Stimulated activated CD8-positive, alpha-beta memory T cell treated with anti-CD3 and anti-CD28 coated beads, Interleukin-15, amount 100 ng/mL, for 48 hours (primary cell): ENCODE data around the gene TPRG1L.
A peak's percentile ranks its signal among the peaks of the same experiment; 100 is the strongest.

ENCODE experiments used
- DNase-seq, 2 donors: peaks; one replicate each; pipeline ENCODE4 v3.0.0-alpha.2; 2020; ENCODE audit warnings: low read depth in 2 of 2

TPRG1L gene

DNA sequence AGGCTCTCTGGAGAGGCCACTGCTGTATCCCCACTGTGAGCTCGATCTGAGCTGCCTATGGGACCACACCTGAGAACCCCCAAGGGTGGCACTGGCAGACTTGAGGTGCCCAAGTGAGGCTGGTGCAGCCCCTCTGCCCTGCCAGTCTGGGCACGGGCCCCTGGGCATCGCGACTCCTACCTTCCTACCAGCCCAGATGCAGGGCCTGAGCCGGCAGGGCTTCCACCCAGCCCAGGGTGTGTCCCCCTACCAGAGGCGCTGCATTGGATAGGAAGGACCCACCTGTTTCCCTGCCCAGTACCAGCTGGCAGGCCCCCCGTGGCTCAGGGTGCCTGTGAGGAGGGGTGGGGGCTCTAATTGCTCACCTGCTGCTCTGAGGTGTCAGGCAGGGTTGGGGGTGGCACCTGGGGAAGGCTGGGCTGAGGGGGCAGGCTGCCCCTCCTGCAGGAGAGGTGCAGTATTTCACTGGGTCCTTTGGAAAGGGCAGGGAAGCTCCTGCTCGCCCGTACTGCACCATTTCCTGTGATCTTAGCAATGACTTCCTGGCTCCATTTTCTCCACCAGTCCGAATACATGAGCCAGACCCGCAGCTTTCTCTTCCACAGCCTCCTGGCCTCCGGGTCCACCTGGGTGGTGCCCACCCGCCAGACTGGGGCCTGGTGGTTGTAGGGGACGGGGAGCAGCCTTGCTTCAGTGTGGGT, 39.3 kb downstream of the TPRG1L start:
- no peak for DNase-seq

DNA sequence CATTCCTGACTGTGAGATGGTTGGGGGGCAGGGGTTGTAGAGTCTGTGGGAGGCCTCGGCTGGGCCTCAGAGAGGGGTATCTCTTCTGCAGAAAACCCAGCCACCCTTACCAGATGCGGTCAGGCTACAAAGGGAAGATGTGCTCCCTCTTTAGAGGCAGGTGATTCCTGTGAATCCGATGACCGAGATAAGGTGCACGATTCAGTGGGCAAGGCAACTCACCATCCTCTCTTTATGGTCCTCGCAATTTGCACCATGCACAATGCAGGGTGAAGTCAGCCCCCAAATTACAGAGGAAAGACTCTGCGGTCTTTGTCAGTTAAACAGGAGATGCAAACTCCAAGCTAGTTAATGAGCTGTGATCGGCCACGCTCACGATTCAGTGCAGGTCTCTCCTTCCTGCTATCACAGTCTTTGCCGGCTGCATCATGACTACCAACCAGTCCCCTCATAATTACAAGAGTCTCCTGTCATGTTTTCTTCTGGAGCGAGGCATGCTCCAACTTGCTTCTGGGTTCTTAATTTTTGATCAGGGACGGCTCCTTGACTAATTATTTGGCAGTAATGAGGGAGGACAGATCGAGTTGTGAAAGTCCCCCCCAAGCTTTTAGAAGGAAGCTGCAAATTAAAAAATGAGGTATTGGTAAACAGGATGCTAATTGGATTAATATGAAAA, 40.0 kb downstream of the TPRG1L start:
- no peak for DNase-seq

DNA sequence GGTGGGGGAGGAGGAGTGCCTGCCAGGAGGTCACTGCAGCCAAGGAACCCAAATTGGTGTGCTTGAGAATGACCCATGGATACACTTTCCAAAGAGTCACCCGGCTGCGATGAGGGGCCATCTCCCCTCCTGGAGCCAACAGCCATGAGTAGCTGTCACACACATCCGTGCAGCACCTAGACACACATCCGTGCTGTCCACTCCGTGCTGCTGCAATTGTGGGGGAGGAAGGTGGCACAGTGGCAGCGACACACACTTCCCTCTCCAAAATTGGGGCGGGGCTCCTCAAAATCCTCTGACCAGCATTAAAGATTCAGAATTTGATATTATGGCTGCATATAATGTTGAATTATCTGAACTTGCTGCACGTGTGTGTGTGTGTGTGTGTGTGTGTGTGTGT, 43.3 kb downstream of the TPRG1L start:
- DNase-seq: no peak

DNA sequence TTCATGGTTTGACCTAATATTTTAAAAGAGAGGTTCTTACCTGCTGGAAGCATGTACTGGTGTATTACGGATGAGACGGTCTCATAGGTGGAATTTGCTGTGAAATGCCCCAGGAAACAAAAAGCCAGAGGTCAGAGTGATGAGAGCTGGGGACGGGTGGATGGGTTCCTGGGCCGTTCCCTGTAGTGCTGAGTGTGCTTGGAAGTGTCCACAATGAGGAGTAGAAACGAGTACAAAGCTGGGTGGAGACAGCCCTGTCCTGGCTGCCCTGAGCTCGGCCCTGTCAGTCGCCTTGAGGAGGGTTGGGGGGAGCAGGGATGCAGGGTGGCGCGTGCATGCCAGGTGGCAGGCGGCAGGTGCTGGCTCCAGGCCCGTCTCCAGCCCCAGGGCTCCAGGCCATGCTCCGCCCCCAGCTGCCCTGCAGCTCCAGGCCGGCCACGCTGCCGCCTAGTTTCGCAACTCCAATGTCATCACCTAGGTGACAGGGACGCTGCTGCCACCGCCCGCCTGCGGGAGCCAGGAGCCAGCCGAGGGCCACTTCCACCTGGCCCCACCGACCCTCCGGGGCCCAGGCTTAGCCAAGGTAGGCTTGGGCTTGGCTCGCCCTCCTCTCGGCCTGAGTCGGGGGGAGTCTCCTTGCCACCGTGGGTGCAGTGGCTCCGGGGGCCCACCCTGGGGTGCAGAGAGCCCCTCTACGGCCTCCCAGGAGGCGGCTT, 43.9 kb downstream of the TPRG1L start:
- no peak for DNase-seq

DNA sequence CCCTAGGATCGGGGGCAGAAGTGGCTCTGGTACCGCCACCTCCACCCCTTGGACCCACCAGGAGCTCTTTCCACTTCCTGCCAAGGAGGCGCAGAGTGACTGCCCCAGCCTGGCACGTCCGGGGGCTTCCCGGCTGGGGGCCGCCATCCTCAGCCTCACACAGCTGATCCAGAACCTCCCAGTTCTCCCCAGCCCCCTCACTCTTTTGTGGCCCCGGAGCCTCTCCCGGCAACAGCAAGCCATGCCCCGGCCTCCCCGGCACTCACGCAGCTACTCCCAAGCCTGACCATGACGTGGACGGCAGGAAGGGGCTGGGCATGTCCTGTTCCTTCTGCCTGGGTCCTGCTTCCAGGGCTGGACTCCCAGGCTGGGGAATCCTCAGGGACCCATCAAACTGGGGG, 44.6 kb downstream of the TPRG1L start:
- no peak for DNase-seq

DNA sequence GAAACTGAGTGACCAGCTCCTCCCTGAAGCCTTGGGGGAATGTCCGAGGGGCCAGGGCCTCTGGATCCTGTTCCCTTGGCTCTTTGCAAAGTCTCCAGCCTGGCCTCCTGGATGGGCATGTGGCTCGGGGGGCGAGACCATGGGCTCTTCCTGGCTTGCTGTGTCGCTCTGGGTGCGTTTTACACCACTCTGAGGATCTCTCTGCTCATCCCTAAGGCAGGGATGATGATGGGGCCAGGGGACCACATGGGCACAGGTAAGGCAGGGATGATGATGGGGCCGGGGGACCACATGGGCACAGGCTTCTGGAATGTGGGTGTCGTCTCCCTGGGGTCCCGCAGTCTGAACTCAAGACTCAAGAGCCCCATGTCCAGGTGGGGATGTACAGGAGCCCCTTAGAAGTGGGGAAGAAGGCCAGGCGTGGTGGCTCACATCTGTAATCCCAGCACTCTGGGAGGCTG, 45.2 kb downstream of the TPRG1L start:
- no peak for DNase-seq

DNA sequence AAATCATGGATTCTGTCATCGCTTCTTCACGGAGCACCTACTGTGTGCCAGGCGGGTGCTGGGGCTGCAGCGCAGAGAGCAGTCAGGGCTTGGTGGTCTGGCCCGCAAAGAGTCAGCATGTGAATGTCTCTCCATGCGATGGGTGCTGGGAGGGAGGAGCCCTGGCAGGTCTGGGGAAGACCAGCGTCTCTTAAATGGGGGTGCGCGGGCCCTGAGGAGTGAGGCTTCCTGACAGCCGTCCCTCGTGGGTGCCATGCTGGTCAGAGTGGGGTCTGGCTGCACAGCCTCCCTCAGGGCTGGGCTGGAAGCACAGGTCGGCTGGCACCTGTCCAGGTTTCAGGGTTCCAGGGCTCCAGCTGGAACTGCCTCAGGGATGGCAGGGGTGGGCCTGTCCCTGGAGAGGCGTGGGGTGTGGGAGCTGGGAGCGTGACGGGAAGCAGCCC, 46.0 kb downstream of the TPRG1L start:
- DNase-seq: no peak

DNA sequence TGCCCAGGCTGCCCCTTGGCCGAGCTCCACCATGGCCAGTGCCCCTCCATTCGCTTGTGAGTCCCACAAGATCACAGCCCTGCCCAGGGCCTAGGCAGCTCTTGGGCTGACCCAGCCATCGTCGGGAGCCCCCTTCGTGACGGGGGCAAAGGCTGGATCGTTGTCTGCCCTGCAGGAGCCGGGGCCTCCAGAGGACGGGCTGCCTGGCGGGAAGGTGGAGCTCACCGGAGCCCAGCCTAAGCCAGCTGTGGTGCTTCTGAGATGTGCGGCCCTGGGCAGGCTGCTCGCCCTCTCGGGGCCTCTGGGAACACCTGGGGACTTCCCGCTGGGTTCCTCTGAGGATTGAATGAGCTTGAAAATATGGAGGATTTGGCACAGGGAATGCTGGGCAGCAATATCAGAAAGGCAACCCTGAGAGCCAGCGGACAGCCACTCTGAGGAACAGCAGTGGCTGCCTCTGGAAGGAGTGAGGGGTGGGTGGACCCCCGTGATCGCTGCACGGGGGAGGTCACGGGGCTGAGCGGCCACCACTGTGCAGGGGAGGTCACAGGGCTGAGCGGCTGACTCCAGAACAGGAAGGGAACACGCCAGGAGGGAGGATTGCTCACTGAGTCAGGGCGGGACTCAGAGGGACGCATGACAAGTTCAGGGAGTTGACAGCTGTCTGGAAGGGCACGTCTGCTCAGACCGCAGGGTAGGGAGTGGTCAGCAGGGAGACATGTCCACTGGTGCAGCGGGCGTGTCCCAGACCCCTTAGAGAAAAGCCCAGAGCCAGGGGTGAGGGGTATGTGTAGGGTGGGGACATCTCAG, 46.8 kb downstream of the TPRG1L start:
- DNase-seq: no peak

DNA sequence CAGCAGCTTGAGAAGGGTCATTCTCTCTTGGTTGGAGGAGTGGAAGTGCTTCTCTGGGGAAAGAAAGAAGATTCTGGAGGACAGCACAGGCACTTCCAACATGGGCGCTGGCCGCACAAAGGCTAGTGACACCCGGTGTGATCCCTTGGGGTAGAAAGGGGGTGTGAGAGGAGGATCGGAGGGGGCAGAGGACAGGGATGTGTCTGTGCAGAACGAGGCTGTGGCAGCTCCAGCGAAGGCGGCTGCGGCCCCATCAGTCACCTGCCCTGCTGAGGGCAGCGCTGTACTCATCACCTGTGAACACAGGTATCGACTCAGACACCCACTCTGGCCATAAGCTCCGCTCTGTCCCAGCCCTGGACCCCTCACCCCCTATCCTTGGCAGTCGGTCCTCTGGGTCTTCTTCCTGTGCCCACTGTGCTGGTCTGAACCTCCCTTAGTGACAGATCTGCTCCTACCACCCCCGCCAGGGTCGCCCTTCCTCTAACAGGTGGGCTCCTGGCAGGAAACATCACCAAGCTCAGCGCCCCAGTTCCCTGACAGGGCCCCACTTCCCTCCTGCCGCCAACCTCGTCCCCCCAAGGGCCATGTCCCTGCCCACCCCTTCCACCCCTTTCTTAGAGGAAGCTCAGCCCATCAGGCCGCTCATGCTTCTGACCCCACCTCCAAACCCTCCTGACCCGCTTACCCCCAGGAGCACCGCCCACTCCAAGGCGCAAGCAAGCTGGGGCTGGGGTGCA, 47.6 kb downstream of the TPRG1L start:
- no peak for DNase-seq

DNA sequence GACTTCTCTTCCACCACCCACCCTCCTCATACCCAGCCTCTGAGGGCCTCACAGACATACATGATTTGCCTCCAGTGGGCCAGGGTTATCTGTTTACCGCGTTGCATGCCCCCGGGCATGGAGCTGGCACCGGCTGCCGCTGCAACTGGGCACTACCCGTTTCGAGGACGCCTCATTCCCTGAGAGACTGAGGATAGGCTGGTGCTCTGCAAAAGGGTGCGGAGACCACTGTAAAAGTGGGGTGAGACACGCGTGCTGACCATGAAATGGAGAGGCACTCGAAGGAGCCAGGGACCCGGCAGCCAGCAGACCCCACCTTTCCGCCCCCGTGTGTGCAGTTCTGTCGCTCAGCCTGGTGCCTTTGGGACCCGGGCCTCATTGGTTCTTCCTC, 48.2 kb downstream of the TPRG1L start:
- DNase-seq: no peak

DNA sequence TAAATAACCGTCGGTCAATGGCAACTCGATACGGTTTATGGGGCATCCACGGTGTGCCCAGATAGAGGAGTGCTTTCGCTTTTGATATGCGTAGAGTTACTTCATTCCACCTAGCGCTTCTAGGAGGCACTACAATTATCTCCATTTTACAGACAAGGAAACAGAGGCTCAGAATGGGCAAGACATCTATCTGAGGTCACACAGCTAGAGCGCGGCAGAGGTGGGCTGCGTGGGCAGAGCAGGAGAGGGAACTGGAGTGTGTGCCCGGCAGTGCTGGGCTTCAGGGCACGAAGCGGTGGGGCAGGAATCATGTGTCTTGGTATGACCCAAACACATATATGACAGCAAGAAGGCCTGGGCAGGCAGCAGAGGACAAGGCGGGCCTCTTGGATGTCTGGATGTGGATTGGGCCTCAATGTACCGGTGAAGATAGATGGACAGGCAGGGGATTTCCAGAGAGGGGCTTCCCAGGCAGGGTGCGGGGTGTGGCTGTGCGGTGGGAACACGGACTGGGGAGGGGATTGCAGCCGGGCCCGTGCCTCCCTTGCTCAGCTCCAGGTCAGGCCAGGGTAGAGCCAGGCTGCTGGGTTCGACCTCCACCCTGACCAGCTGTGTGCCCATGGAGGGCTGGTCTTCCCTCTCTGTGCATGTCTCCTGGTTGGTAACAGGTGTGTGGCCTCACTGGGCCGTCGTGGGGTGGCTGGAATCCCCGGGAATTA, 48.7 kb downstream of the TPRG1L start:
- DNase-seq: no peak

DNA sequence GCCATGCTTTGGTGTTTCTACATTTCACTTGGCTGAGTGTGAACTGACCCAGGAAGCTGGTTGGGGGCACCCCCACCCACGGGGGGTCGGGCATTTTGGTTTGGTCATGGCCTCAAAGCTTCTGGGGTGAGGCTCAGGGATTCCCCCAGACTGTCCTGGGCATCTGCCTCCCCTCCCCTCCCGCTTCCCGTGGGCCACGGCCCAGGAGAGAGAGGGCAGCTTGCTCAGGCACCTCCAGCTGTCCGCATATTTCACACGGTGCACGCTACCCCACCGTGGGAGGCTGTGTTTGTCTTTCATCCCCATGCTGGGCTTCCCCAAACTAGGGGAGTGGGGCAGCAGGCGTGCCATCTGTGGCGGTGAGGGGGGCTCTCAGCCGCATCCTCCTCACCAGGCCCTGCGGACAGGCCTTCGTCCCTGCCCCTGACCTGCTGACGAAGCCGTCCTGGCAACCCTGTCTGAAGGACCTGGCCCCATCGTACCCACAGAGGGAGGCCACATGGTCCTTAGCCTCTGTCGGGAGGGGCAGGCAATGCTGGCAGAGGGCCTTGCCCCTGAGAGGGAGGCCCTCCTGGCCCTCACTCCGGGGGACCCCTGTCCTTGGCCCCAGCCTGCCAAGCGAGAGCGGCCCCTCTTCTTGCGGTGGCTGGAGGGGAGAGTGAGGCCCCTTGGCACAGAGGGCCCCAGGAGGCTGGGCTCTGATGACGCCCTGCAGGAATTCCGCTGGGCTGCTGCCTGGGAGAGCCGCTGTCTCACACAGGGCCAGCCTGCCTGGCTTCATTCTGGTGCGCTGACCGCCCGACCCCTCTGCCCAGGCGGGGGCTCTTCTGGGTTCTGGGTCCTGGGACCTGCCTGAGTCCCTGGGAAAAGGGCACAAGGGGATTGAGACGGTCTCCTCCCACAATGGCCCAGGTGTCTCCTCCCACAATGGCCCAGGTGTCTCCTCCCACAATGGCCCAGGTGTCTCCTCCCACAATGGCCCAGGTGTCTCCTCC, 49.6 kb downstream of the TPRG1L start:
- DNase-seq: no peak

DNA sequence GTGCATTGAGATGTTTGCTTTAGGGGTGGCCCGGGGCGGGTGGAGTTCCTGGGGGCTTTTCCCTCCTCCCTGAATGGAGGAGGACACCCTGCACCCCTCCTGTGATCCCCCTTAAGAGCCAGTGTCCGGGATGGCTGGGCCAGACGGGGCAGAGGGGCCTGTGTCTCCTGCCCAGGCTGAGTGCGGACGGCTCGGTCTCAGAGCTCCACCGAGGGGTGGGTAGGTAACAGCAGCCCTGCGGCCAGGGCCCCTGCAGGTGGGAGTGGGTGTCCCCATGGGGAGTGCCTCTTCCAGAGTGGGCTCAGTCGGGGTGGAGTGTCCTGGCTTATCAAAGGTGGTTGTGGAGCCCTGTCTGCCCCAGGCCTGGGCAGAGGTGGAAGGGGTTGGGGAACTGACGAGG, 50.6 kb downstream of the TPRG1L start:
- DNase-seq: no peak

DNA sequence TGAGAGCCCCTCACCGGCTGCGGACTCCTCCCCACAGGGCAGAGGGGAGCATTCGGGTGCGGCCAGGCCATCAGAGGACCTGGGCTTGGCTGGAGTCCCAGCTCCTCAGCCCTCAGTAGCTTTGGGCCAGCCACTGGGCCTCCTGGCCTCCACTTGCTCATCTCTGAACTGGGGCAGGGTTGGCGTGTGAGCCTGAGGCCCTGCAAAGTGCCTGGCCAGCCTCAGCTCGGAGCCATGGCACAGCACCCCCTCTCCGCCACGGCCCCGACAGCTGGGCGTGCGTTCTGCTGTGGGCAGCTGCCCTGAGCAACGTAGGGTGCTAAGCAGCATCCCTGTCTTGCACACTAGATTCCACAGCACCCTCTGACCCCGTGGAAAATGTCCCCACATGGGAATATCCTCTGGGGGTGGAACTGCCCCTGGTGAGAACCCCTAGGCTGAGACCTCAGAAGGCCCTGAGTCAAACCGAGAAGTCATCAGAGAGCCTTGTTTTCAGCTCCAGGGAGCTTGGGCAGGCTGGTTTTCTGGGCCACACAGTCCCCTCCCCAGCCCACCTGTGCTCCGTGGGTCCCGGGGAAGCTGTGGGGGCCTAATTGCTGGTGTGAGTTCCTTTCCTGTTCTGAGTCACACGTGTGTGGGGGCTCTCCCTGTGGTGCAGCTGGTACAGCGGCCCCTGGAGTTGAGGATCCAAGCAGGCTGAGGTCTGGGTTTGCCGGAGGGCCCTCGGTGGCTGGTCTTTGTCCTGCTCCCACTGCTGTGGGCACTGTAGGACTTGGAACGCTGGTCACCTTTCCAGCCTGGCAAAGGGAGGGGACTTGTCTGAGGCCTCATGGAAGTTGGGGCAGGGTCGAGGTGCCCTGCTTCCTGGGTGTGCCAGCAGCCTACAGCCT, 52.0 kb downstream of the TPRG1L start:
- peak in 1 of 2 donors; percentile 43 for DNase-seq

DNA sequence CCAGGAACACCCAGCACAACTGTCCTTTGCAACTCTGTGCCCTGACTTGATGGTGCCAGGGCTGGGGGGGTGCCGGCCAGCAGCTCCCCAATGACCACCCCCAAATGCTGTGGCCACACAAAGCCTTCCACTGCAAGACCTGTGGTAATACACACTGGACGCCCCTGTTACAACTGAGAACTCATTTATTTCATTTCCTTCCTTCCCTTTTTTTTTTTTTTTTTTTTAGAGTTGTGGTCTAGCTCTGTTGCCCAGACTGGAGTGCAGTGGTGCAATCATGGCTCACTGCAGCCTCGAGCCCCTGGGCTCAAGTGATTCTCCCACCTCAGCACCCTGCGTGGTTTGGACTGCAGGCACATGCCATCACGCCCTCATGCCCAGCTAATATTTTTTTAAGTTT, 52.7 kb downstream of the TPRG1L start:
- no peak for DNase-seq

DNA sequence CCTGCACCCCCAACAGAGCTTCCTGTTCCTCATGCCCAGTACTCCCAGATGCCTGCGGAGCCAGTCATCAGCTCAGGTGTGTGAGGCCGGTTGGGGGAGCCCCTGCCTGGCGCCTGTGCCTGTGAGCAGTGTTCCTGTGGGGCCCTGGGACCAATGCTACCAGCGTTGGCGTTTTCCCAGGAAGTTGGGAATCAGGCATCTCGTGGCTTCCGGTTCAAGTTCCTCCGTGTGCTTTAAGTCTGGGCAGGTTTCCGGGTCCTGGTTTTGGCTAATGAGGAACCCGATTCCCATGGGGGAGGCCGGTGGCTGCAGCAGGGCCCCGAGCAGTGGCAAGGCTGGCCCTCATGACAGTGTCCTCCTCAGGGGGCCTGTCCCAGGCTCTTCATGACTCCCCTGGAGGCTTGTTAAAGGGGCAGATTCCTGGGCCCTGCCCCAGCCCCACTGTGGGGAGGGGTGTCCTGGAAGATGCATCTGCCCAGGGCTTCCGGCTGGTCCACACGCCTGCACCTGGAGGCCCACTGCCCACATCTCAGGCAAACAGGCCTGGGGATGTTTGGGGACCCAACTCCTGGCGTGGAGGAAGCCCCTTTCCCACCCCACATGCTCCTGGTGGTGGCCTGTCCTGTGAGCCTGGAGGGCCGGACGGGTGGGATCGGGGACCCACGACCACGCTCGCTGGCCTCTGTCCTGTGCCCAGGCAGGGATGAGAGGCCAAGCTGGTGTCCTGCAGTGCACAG, 53.7 kb downstream of the TPRG1L start:
- DNase-seq: no peak

DNA sequence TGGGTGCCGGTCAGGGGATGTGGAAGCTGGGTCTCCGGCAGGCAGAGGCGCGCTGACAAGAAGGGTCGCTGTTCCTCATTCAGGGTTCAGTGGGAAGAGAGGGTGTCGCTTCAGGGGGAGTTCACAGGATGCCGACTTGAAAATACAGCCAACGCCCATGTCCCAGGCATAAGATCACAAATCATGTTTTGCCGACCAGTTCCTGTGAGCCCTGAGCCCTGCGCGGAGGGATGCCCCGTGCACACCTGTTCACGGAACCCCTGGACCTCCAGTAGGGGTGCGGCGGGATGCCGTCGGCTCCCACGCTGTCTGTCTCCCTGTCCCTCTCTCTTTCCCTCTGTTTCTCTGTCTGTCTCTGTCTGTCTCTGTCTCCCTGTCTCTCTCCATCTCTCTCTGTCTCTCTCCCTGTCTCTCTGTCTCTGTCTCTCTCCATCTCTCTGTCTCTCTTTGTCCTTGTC, 54.3 kb downstream of the TPRG1L start:
- DNase-seq: no peak
